Lower lobe of right lung (tissue), 2 donors: ENCODE data around the gene LRRFIP2. TPM values are rescaled to one million over a fixed set of nuclear protein-coding genes. Genes with fewer than 3 reads are reported as not detected.

ENCODE experiments used
- ATAC-seq, 2 donors: fragments of 200-7000 bp; cut with Tn5 transposase; one replicate each; pipeline ENCODE4 v1.9.1; 2020 to 2022; ENCODE audit warnings: mild to moderate bottlenecking in 2 of 2, moderate library complexity in 2 of 2
- DNase-seq: peaks from one replicate; pipeline ENCODE4 v3.0.0-alpha.2; 2020
- H3K27ac ChIP-seq: fragments of 200-600 bp; one replicate; pipeline ENCODE4 v1.8.0; 2022
- H3K27me3 ChIP-seq: fragments of 200-600 bp; one replicate; pipeline ENCODE4 v1.8.0; 2022; ENCODE audit warnings: low read depth
- H3K36me3 ChIP-seq: fragments of 200-600 bp; one replicate; pipeline ENCODE4 v1.8.0; 2022; ENCODE audit warnings: mild to moderate bottlenecking
- H3K4me1 ChIP-seq: fragments of 200-600 bp; one replicate; pipeline ENCODE4 v1.8.0; 2022
- H3K4me3 ChIP-seq: fragments of 200-600 bp; one replicate; pipeline ENCODE4 v1.8.0; 2022; ENCODE audit warnings: mild to moderate bottlenecking
- H3K9me3 ChIP-seq: fragments of 200-600 bp; one replicate; pipeline ENCODE4 v1.8.0; 2022
- intact Hi-C: fragments of 100-400 bp; cut with DNase I; formaldehyde crosslinking; loops from one replicate; pipeline ENCODE4 v1.11.0; 2022
- total RNA-seq: library from RNA; stranded (reverse); fragmentation: NEBNext Ultra II Directional; extraction: Animal tissue kit (Norgen Biotek cat#: 25700); gene quantifications from one replicate; pipeline ENCODE4 v1.2.1, GENCODE V29; 2021
- TF ChIP-seq, protein P1 (sequence below): fragments of 200-600 bp; IDR thresholded peaks from one replicate; pipeline ENCODE4 v1.8.0; 2022; ENCODE audit warnings: antibody characterized with exemption, mild to moderate bottlenecking
- donor health status: DM: no; HTN: yes; CAD: no; lungs with severe emphysema.

The LRRFIP2 gene
- total RNA-seq, 1 donor from 2014 or later = 44.4 TPM

DNA sequence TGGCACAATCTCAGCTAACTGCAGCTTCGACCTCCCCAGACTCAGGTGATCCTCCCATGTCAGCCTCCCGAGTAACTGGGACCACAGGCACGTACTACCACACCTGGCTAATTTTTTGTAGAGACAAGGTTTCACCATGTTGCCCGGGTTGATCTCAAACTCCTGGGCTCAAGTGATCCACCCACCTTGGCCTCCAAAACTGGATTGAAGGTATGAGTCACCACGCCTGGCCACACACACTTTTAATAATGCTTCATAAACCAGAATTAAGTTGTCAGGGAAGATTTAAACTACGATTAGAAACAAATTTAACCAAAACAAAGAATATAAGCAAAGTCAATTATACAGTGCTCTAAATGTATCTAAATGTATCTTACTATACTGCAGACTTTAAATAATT, 87.5 kb downstream of the LRRFIP2 start:
- no peaks in the 10 kb centered on the region for H3K27me3 ChIP-seq
- H3K4me1 ChIP-seq = no peaks in the 10 kb centered on the region
- DNase-seq (no peak), ATAC-seq (no peak)
- peaks cover 48% of the 10 kb centered on the region for H3K36me3 ChIP-seq
- TF ChIP-seq, protein P1, sequence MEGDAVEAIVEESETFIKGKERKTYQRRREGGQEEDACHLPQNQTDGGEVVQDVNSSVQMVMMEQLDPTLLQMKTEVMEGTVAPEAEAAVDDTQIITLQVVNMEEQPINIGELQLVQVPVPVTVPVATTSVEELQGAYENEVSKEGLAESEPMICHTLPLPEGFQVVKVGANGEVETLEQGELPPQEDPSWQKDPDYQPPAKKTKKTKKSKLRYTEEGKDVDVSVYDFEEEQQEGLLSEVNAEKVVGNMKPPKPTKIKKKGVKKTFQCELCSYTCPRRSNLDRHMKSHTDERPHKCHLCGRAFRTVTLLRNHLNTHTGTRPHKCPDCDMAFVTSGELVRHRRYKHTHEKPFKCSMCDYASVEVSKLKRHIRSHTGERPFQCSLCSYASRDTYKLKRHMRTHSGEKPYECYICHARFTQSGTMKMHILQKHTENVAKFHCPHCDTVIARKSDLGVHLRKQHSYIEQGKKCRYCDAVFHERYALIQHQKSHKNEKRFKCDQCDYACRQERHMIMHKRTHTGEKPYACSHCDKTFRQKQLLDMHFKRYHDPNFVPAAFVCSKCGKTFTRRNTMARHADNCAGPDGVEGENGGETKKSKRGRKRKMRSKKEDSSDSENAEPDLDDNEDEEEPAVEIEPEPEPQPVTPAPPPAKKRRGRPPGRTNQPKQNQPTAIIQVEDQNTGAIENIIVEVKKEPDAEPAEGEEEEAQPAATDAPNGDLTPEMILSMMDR = no peak
- H3K27ac ChIP-seq = no peak overlapping the region
- intact Hi-C loops = no loop called here
- no peaks in the 10 kb centered on the region for H3K9me3 ChIP-seq
- H3K4me3 ChIP-seq = no peak overlapping the region

DNA sequence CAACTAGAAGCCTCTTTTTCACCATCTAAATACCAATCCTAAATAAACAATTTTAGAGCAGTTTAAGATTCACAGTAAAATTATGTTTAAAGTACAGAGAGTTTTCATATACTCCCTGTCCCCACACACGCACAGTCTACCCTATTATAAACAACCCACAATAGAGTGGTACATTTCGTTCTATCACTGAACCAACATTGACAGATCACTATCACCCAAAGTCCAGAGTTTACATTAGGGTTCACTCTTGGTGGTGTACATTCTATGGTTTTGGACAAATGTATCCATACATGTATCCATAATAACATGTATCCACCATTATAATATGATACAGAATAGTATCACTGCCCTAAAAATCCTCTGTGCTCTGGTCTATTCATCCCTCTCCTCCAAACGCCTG, 92.1 kb downstream of the LRRFIP2 start:
- H3K4me1 ChIP-seq = no peaks in the 10 kb centered on the region
- no peaks in the 10 kb centered on the region for H3K9me3 ChIP-seq
- no peak overlapping the region for H3K27ac ChIP-seq
- no peak for ATAC-seq
- no peak overlapping the region for H3K4me3 ChIP-seq
- intact Hi-C loops = no loop called here
- no peaks in the 10 kb centered on the region for H3K27me3 ChIP-seq
- TF ChIP-seq, protein P1 = no peak
- DNase-seq = no peak
- peaks cover 30% of the 10 kb centered on the region for H3K36me3 ChIP-seq

DNA sequence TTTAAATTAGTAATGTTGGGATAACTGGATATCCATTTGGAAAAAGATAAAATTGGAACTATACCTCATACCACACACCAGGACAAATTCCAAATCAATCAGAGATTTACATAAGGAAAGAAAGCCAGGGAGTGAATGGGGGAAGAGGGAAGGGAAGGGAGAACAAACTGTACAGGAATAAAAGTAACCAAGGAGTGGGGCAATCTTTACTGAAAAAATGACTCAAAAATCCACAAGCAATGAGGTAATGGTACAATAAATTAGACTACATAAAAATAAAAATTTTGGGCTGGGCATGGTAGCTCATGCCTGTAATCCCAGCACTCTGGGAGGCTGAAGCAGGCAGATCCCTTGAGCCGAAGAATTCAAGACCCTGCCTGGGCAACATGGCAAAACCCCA, 98.4 kb downstream of the LRRFIP2 start:
- intact Hi-C loops = no loop called here
- H3K27me3 ChIP-seq = no peaks in the 10 kb centered on the region

DNA sequence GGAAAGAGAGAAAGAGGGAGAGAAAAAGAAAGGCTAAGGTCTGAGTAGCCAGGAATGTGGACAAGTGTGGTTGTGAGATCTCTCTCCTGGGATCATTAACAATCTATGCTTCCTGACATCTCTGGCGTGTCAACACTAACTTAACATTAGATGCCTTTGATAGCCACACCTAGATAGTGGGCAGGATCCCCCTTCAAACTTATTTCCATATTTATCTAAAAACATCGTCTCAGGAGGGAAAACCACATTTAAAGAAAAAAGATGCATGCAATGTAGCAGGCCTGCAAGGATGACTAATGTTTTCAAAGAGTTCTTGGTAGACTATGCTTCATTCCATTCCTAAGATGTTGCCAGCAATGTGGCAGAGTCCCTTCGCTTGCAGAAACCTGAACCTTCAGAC, 100.2 kb downstream of the LRRFIP2 start:
- intact Hi-C loops = no loop called here
- Histone ChIP-seq H3K4me1 (peaks cover 7% of the 10 kb centered on the region), H3K4me3 (no peak overlapping the region), H3K36me3 (peaks cover 16% of the 10 kb centered on the region), H3K27ac (no peak overlapping the region), H3K9me3 (no peaks in the 10 kb centered on the region), H3K27me3 (no peaks in the 10 kb centered on the region)
- no peak for ATAC-seq
- no peak for DNase-seq
- TF ChIP-seq, protein P1 = no peak

More for the DNA sequence above, 98.4 kb downstream of the LRRFIP2 start:
- ATAC-seq (no peak), DNase-seq (no peak)
- TF ChIP-seq, protein P1 = no peak
- no peaks in the 10 kb centered on the region for H3K9me3 ChIP-seq
- no peak overlapping the region for H3K4me3 ChIP-seq
- peaks cover 7% of the 10 kb centered on the region for H3K4me1 ChIP-seq
- H3K27ac ChIP-seq = no peak overlapping the region
- peaks cover 24% of the 10 kb centered on the region for H3K36me3 ChIP-seq

DNA sequence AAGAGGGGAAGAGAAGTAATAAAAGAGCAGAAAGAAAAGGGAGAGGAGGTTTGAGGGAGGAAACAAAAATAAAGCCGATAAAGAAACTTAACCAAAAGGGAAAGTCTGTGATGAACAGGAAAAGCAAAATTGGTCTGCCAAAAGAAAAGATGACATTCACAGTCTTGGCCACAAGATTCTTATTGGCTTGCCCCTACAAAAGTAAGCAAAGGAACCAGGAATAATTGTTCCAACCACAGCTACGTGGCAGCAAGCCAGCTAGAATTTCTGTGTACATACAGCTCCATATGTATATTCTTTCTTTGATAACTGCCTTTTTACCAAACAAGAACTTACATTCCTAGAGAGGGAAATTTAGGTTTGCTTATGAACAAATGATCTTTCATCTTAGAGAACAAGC, 101.5 kb downstream of the LRRFIP2 start:
- intact Hi-C loops = no loop called here
- no peak overlapping the region for H3K4me3 ChIP-seq
- peaks cover 29% of the 10 kb centered on the region for H3K36me3 ChIP-seq
- peaks cover 7% of the 10 kb centered on the region for H3K4me1 ChIP-seq
- TF ChIP-seq, protein P1 = no peak
- H3K9me3 ChIP-seq = no peaks in the 10 kb centered on the region
- no peaks in the 10 kb centered on the region for H3K27me3 ChIP-seq
- H3K27ac ChIP-seq = no peak overlapping the region
- DNase-seq = no peak
- no peak for ATAC-seq

DNA sequence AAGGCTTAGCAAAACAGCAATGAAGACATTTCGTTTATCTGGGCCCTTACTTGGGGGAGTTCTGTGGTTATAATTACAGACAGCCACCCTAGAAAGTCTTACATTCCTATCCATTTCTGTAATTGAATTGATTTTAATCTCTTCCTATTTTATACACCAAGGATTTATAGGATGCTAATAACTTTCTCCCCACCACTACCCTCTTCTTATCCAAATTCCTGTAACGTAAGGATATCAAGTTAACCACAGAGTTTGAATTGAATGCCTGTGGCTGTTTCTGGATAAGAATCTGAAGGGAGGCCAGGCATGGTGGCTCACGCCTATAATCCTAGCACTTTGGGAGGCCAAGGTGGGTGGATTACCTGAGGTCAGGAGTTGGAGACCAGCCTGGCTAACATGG, 102.5 kb downstream of the LRRFIP2 start:
- peaks cover 33% of the 10 kb centered on the region for H3K36me3 ChIP-seq
- DNase-seq (no peak), ATAC-seq (no peak)
- TF ChIP-seq, protein P1 = no peak
- intact Hi-C loops = no loop called here
- H3K27ac ChIP-seq = no peak overlapping the region
- H3K4me3 ChIP-seq = no peak overlapping the region
- H3K27me3 ChIP-seq = no peaks in the 10 kb centered on the region
- no peaks in the 10 kb centered on the region for H3K9me3 ChIP-seq
- H3K4me1 ChIP-seq = peaks cover 7% of the 10 kb centered on the region
